ENCODE results near the gene SYNC.
"Not testable (repeated sequence)": the region's sequence is repeated elsewhere in the genome, so short reads cannot be mapped to it uniquely, and the experiment has no call there.

Gene SYNC

DNA sequence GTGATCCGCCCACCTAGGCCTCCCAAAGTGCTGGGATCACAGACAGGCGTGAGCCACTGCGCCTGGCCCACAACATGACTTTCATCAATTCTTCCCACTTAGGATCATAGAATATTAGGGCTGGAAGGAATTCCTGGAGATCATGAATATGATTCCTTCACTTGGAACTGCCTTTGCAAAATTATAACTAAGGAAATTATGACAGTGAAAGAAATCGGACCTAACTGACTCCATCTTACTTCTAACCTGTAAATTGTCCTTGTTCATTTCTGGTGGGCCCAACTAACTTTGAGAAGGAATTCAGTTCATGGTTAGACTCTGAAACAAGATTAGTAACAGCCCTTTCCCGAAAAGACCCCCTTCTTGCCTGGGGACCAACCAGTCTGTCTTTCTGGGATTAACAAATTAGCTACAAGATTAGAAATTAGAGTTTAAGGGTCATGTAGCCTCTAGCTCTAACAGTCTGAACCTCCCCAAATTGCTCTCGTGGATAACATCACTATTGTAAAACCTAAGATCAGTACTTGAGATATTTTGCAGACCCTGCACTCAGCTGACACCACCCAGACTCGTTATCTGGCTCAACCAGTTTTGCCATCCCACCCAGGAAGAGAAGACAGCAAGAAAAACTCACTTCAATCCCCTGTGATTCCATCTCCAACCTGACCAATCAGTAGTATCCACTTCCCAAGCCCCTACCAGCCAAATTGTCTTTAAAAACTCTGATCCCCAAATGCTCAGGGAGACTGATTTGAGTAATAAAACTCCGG lies 66.9 kb downstream of the SYNC start:
- Histone ChIP-seq H3K27me3 (replicated peaks; ENCODE audit: control insufficient read depth, insufficient read depth, low read length) (no peaks in the 10 kb centered on the region), H3K36me3 (ENCODE audit: control insufficient read depth, insufficient read depth, low read length, severe bottlenecking) (peaks cover 27% of the 10 kb centered on the region)

DNA sequence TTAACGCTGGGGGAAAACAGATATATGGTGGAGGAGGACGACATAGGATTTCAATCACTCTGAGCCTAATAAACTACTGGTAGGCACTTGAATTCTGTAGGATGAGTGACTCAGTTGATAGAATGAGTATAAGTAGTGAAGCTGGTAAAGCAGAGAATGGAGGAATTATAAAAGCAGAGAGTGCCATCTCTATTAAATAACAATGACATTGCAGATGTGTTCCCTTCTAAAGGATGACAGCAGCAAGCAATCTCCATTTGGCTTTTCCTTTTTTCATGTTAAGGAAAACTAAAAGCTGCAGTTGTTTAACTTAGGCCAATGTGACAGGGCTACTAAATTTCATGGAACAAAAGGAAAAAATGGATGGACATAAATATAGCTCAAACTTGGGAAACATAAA lies 69.7 kb downstream of the SYNC start:
- Histone ChIP-seq H3K9me3 (ENCODE audit: control insufficient read depth, low read length) (no peaks in the 10 kb centered on the region), H3K27me3 (replicated peaks; ENCODE audit: control insufficient read depth, insufficient read depth, low read length) (no peaks in the 10 kb centered on the region), H3K36me3 (ENCODE audit: control insufficient read depth, insufficient read depth, low read length, severe bottlenecking) (peaks cover 28% of the 10 kb centered on the region), H3K9ac (ENCODE audit: low read length) (no peak overlapping the region), H3K4me1 (ENCODE audit: control insufficient read depth, insufficient read depth, low read length) (peaks cover 5% of the 10 kb centered on the region), H3K4me3 (ENCODE audit: low read length) (no peak overlapping the region)
- DNase-seq (ENCODE audit: low read depth): no peak

More for the DNA sequence above, 66.9 kb downstream of the SYNC start:
- DNase-seq (ENCODE audit: low read depth): no peak
- H3K4me3 ChIP-seq (ENCODE audit: low read length): no peak overlapping the region
- H3K9me3 ChIP-seq (ENCODE audit: control insufficient read depth, low read length): no peaks in the 10 kb centered on the region
- H3K4me1 ChIP-seq (ENCODE audit: control insufficient read depth, insufficient read depth, low read length): peaks cover 5% of the 10 kb centered on the region
- no peak overlapping the region for H3K9ac ChIP-seq (ENCODE audit: low read length)

DNA sequence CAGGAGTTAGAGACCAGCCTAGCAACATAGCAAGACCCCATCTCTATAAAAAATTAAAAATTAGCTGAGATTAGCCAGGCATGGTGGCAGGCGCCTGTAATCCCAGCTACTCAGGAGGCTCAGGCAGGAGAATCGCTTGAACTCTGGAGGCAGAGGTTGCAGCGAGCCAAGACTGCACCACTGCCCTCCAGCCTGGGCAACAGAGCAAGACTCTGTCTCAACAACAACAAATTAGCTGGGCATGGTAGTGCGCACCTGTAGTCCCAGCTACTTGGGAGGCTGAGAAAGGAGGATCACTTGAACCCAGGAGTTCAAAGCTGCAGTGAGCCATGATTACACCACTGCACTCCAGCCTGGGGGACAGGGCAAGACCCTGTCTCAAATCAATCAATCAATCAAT lies 72.4 kb downstream of the SYNC start:
- H3K36me3 ChIP-seq (ENCODE audit: control insufficient read depth, insufficient read depth, low read length, severe bottlenecking): peaks cover 38% of the 10 kb centered on the region
- H3K9ac ChIP-seq (ENCODE audit: low read length); H3K27me3 ChIP-seq (replicated peaks; ENCODE audit: control insufficient read depth, insufficient read depth, low read length); DNase-seq (ENCODE audit: low read depth); H3K4me1 ChIP-seq (ENCODE audit: control insufficient read depth, insufficient read depth, low read length); H3K4me3 ChIP-seq (ENCODE audit: low read length); H3K9me3 ChIP-seq (ENCODE audit: control insufficient read depth, low read length): not testable (repeated sequence)
